ENCODE results near the gene UNC5B. TPM values are rescaled to one million over a fixed set of nuclear protein-coding genes. Genes with fewer than 3 reads are reported as not detected.

Gene UNC5B
- total RNA-seq, 2 experiments from 2014 or later = 0.07 TPM

- CTCF ChIA-PET = interaction anchor here (1.2 to 1.5 kb wide), 2 partner anchors 24 to 39 kb away, joined by 3 read pairs; no protein-coding TSS in a partner anchor
Observed at GRCh38 chr10:71232089-71232998, 20.0 kb downstream of the UNC5B start.

GRCh38 chr10:71233482-71233892 lies 21.1 kb downstream of the UNC5B start:
- no peaks in the 10 kb centered on the region for H3K27me3 Mint-ChIP-seq
- no peaks in the 10 kb centered on the region for H3K9me3 Mint-ChIP-seq
- no peak for TF ChIP-seq CTCF (IDR thresholded peaks at IDR 0.05)
- no peaks in the 10 kb centered on the region for H3K36me3 Mint-ChIP-seq (ENCODE audit: low read depth)
- H3K27ac Mint-ChIP-seq = no peak overlapping the region
- H3K4me1 Mint-ChIP-seq (ENCODE audit: low read depth) = no peaks in the 10 kb centered on the region
- ChIA-PET POLR2A (interaction anchor here (1.1 kb wide), 1 partner anchor 11 kb away, joined by 3 read pairs; no protein-coding TSS in a partner anchor), CTCF (interaction anchor here (1.5 kb wide), 1 partner anchor 25 kb away, joined by 3 read pairs; no protein-coding TSS in a partner anchor)
- intact Hi-C loops (cut with micrococcal nuclease) = no loop called here
- DNase-seq = no peak
- no peak for ATAC-seq
- H3K4me3 Mint-ChIP-seq = no peak overlapping the region

More at GRCh38 chr10:71232089-71232998, 20.0 kb downstream of the UNC5B start:
- H3K9me3 Mint-ChIP-seq = no peaks in the 10 kb centered on the region
- H3K27ac Mint-ChIP-seq = no peak overlapping the region
- H3K36me3 Mint-ChIP-seq (ENCODE audit: low read depth) = no peaks in the 10 kb centered on the region
- intact Hi-C loops (cut with micrococcal nuclease) = no loop called here
- ATAC-seq (no peak), DNase-seq (no peak)
- TF ChIP-seq CTCF (IDR thresholded peaks at IDR 0.05) = no peak
- POLR2A ChIA-PET = no interaction called here
- H3K4me3 Mint-ChIP-seq = no peak overlapping the region
- H3K27me3 Mint-ChIP-seq = no peaks in the 10 kb centered on the region
- H3K4me1 Mint-ChIP-seq (ENCODE audit: low read depth) = no peaks in the 10 kb centered on the region

GRCh38 chr10:71234004-71234894 lies 21.9 kb downstream of the UNC5B start:
- TF ChIP-seq CTCF (IDR thresholded peaks at IDR 0.05) = no peak
- Mint-ChIP-seq H3K27ac (no peak overlapping the region), H3K27me3 (no peaks in the 10 kb centered on the region), H3K36me3 (ENCODE audit: low read depth) (no peaks in the 10 kb centered on the region), H3K4me3 (no peak overlapping the region), H3K9me3 (no peaks in the 10 kb centered on the region), H3K4me1 (ENCODE audit: low read depth) (no peaks in the 10 kb centered on the region)
- ATAC-seq = no peak
- intact Hi-C loops (cut with micrococcal nuclease) = no loop called here
- ChIA-PET CTCF (no interaction called here), POLR2A (interaction anchor here (1.1 kb wide), 1 partner anchor 11 kb away, joined by 3 read pairs; no protein-coding TSS in a partner anchor)
- no peak for DNase-seq

GRCh38 chr10:71234970-71235685 lies 22.8 kb downstream of the UNC5B start:
- H3K4me1 Mint-ChIP-seq (ENCODE audit: low read depth) = no peaks in the 10 kb centered on the region
- H3K36me3 Mint-ChIP-seq (ENCODE audit: low read depth) = no peaks in the 10 kb centered on the region
- ATAC-seq (no peak), DNase-seq (no peak)
- no peak overlapping the region for H3K27ac Mint-ChIP-seq
- ChIA-PET POLR2A (interaction anchor here (1.1 kb wide), 1 partner anchor 10 kb away, joined by 3 read pairs; no protein-coding TSS in a partner anchor), CTCF (interaction anchor here (1.6 kb wide), 1 partner anchor 35 kb away, joined by 4 read pairs; no protein-coding TSS in a partner anchor)
- intact Hi-C loops (cut with micrococcal nuclease) = no loop called here
- H3K4me3 Mint-ChIP-seq = no peak overlapping the region
- H3K27me3 Mint-ChIP-seq = no peaks in the 10 kb centered on the region
- no peak for TF ChIP-seq CTCF (IDR thresholded peaks at IDR 0.05)
- H3K9me3 Mint-ChIP-seq = no peaks in the 10 kb centered on the region
